HG02943 (cell line): Measurements from ENCODE around the gene SYCE1.

Source experiments
- ATAC-seq: cut with Tn5 transposase; IDR thresholded peaks from one replicate; pipeline ENCODE4 v1.9.1; 2021; ENCODE audit warnings: mild to moderate bottlenecking, low read depth, moderate library complexity; ENCODE audit not compliant: unreplicated experiment

SYCE1 gene

GRCh38 chr10:133516057-133516456, 49.3 kb downstream of the SYCE1 start:
- ATAC-seq: no peak

GRCh38 chr10:133515471-133515870, 49.9 kb downstream of the SYCE1 start:
- ATAC-seq: no peak

- no peak for ATAC-seq
These were observed 53.4 kb downstream of the SYCE1 start for GRCh38 chr10:133511907-133512528.

- ATAC-seq: no peak
These were observed 54.0 kb downstream of the SYCE1 start for GRCh38 chr10:133511408-133511807.

GRCh38 chr10:133509700-133510099, 55.7 kb downstream of the SYCE1 start:
- ATAC-seq: no peak
